Panc1 (cell line): ENCODE measurements around the gene ZC3H12C. TPM values are rescaled to one million over a fixed set of nuclear protein-coding genes. Genes with fewer than 3 reads are reported as not detected.
A peak's percentile ranks its signal among the peaks of the same experiment; 100 is the strongest.

Source experiments
- ATAC-seq: fragments of 200-7000 bp; cut with Tn5 transposase; 2 replicates; pipeline ENCODE4 v1.9.1; 2020; ENCODE audit warnings: mild to moderate bottlenecking, moderate library complexity
- BruUV-seq: library from RNA; stranded (reverse); fragments of 400-500 nt; replicated peaks from 2 replicates; lab custom pipeline; 2021; lab: Mats Ljungman, UMichigan
- CTCF ChIA-PET: fragments of 300-600 bp; sonication (Branson Sonifier 250); formaldehyde crosslinking; loops from one replicate; lab custom pipeline; 2022; ENCODE audit warnings: antibody characterized with exemption; lab: Charles Lee
- POLR2A ChIA-PET: fragments of 300-600 bp; sonication (Branson Sonifier 250); formaldehyde crosslinking; loops from one replicate; lab custom pipeline; 2022; ENCODE audit warnings: antibody characterized with exemption; lab: Charles Lee
- DNase-seq: peaks from one replicate; pipeline ENCODE4 v3.0.0-alpha.2; 2010; ENCODE audit warnings: low read depth, low spot score
- H3K27ac ChIP-seq: 2 replicates; pipeline ENCODE4 v1.5.1; 2011; ENCODE audit warnings: mild to moderate bottlenecking, low read length, inconsistent platforms
- H3K27me3 ChIP-seq: fragments of 200-500 bp; sonication (Bioruptor generic); 2 replicates; pipeline ENCODE4 v1.6.0; 2014; ENCODE audit warnings: low read length, inconsistent platforms; ENCODE audit not compliant: control insufficient read depth, insufficient read depth
- H3K36me3 ChIP-seq: fragments of 200-500 bp; sonication (Bioruptor generic); 2 replicates; pipeline ENCODE4 v1.5.1; 2014; ENCODE audit warnings: inconsistent platforms, mild to moderate bottlenecking, low read length, moderate library complexity; ENCODE audit not compliant: control insufficient read depth, insufficient read depth
- H3K4me1 ChIP-seq: 2 replicates; pipeline ENCODE4 v1.5.1; 2011; ENCODE audit warnings: inconsistent platforms, mild to moderate bottlenecking, low read length, moderate library complexity; ENCODE audit not compliant: control insufficient read depth, insufficient read depth
- H3K4me3 ChIP-seq, 2 experiments: 2 replicates each; pipeline ENCODE4 v1.5.1; 2011 to 2012; ENCODE audit warnings: low read depth in 2 of 2, low read length in 2 of 2, mild to moderate bottlenecking in 2 of 2, inconsistent platforms in 1 of 2, moderate library complexity in 1 of 2
- H3K9me3 ChIP-seq: fragments of 200-500 bp; sonication (Bioruptor generic); 2 replicates; pipeline ENCODE4 v1.5.1; 2014; ENCODE audit warnings: low read depth, mild to moderate bottlenecking, inconsistent platforms, low read length, moderate library complexity; ENCODE audit not compliant: control insufficient read depth, insufficient read depth
- POLR2AphosphoS5 ChIP-seq: IDR thresholded peaks from 2 replicates; pipeline ENCODE4 v1.6.1; 2012; ENCODE audit warnings: mild to moderate bottlenecking, low read depth, low read length, moderate library complexity
- REST ChIP-seq, 2 experiments: IDR thresholded peaks; 2 replicates each; pipeline ENCODE4 v1.6.1; 2011 to 2012; ENCODE audit warnings: low read depth in 2 of 2, control low read depth in 1 of 2, low read length in 1 of 2, mild to moderate bottlenecking in 1 of 2, moderate library complexity in 1 of 2; ENCODE audit not compliant: insufficient read depth in 1 of 2
- SIN3A ChIP-seq: IDR thresholded peaks from 2 replicates; pipeline ENCODE4 v1.6.1; 2012; ENCODE audit warnings: low read depth, mild to moderate bottlenecking, low read length, moderate library complexity, borderline replicate concordance; ENCODE audit not compliant: insufficient read depth
- TCF7L2 ChIP-seq: IDR thresholded peaks from 2 replicates; pipeline ENCODE4 v1.6.1; 2011; ENCODE audit warnings: mild to moderate bottlenecking, low read depth, low read length, inconsistent platforms
- in situ Hi-C: cut with HindIII; loops from 2 replicates; pipeline ENCODE4 v1.10.0; 2016; ENCODE audit warnings: low sequenced_read_pairs, low pct_unique_long_range_greater_than_20kb
- intact Hi-C: fragments of 100-400 bp; cut with micrococcal nuclease; formaldehyde crosslinking; loops from one replicate; pipeline ENCODE4 v1.10.0; 2022; ENCODE audit not compliant: unreplicated experiment
- total RNA-seq: library from RNA; stranded (reverse); gene quantifications from one replicate; pipeline ENCODE4 v1.2.1, GENCODE V29; 2021; ENCODE audit not compliant: unreplicated experiment
- TF ChIP-seq, protein P1 (sequence below): fragments of 450-650 bp; IDR thresholded peaks from 2 replicates; pipeline ENCODE4 v1.5.1; 2017; ENCODE audit warnings: mild to moderate bottlenecking

ZC3H12C gene
- total RNA-seq, 1 experiment from 2014 or later: 13.5 TPM

DNA sequence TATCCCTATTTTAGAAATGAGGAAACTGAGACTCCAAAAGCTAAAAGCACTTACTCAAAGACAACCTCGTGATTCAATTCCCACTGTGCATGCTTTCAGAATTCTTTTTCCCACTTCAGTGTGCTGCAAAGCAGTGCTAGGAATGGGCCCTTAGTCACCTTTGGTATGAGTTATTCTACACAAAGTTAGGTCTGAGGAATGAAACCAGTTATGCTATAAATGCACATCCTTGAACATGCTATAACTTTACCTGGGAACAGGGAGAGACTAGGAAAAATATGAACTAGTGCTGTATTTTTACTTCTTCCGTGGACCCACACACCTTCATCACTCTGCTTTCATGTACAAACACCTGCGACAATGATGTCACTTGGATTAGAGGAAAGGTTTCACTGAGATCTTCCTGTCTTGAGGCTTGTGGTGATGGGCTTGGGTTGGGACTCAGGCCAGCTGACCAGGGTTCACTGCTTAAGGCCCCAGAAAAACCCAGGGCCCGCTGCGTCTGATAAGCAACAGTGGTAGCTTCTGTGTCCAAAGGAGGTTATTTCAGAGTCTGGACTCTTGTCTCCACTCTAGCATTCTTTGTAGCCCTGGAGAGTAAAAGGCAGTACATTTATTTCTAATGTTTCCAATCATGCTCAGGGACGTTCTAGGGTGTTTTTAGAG lies 81.6 kb downstream of the ZC3H12C start:
- Histone ChIP-seq H3K36me3 (no peaks in the 10 kb centered on the region), H3K4me3 (no peak overlapping the region), H3K27ac (no peak overlapping the region), H3K27me3 (no peaks in the 10 kb centered on the region), H3K9me3 (no peaks in the 10 kb centered on the region), H3K4me1 (no peaks in the 10 kb centered on the region; the same call in 1 of the 2 replicates)
- ChIA-PET CTCF (no interaction called here), POLR2A (interaction anchor here (0.6 kb wide), 1 partner anchor 409 kb away, joined by 3 read pairs; no protein-coding TSS in a partner anchor)
- intact Hi-C loops (loop anchor here (5.0 kb wide), 1 partner anchor 227 kb away; no protein-coding TSS in a partner anchor), in situ Hi-C loops (no loop called here)
- TF ChIP-seq, protein P1, sequence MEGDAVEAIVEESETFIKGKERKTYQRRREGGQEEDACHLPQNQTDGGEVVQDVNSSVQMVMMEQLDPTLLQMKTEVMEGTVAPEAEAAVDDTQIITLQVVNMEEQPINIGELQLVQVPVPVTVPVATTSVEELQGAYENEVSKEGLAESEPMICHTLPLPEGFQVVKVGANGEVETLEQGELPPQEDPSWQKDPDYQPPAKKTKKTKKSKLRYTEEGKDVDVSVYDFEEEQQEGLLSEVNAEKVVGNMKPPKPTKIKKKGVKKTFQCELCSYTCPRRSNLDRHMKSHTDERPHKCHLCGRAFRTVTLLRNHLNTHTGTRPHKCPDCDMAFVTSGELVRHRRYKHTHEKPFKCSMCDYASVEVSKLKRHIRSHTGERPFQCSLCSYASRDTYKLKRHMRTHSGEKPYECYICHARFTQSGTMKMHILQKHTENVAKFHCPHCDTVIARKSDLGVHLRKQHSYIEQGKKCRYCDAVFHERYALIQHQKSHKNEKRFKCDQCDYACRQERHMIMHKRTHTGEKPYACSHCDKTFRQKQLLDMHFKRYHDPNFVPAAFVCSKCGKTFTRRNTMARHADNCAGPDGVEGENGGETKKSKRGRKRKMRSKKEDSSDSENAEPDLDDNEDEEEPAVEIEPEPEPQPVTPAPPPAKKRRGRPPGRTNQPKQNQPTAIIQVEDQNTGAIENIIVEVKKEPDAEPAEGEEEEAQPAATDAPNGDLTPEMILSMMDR: no peak
- 0 out of 2 replicates have a peak, but pooled peaks have one; percentile 15 for TF ChIP-seq POLR2AphosphoS5
- 0 out of 2 replicates have a peak, but pooled peaks have one; percentile 3 for ATAC-seq
- no TSS peak for BruUV-seq
- no peak for DNase-seq

GRCh38 chr11:110176366-110177085 lies 83.3 kb downstream of the ZC3H12C start:
- BruUV-seq: no TSS peak
- H3K27me3 ChIP-seq: no peaks in the 10 kb centered on the region
- ATAC-seq: no peak
- H3K4me3 ChIP-seq: no peak overlapping the region
- TF ChIP-seq, protein P1: no peak
- TF ChIP-seq REST (IDR thresholded peaks at IDR 0.05; ENCODE audit: insufficient read depth in 1 of 2, low read depth in 2 of 2, low read length in 1 of 2) (no peak), TCF7L2 (no peak), POLR2AphosphoS5 (no peak), SIN3A (no peak)
- no peaks in the 10 kb centered on the region for H3K9me3 ChIP-seq
- in situ Hi-C loops (no loop called here), intact Hi-C loops (no loop called here)
- ChIA-PET CTCF (no interaction called here), POLR2A (no interaction called here)
- H3K4me1 ChIP-seq: no peaks in the 10 kb centered on the region; the same call in 1 of the 2 replicates
- no peak for DNase-seq
- no peaks in the 10 kb centered on the region for H3K36me3 ChIP-seq
- H3K27ac ChIP-seq: no peak overlapping the region
